Astrocyte of the cerebellum (primary cell): ENCODE measurements around the gene ZNF584.
"Not testable (repeated sequence)": the region's sequence is repeated elsewhere in the genome, so short reads cannot be mapped to it uniquely, and the experiment has no call there.

ENCODE experiments used
- DNase-seq: peaks from one replicate; pipeline ENCODE4 v3.0.0-alpha.2; 2011; ENCODE audit warnings: low read depth
- H3K4me3 ChIP-seq: 2 replicates; pipeline ENCODE4 v1.5.1; 2011; ENCODE audit warnings: mild to moderate bottlenecking, low read depth, low read length, moderate library complexity
- CTCF ChIP-seq: IDR thresholded peaks from 2 replicates; pipeline ENCODE4 v1.5.1; 2012; ENCODE audit warnings: low read length, low read depth, moderate library complexity, mild to moderate bottlenecking; ENCODE audit errors: missing control alignments
- in situ Hi-C: cut with HindIII; loops from 2 replicates; pipeline ENCODE4 v1.10.0; 2017; ENCODE audit warnings: low sequenced_read_pairs

ZNF584 gene

GRCh38 chr19:58434217-58434616, 25.8 kb downstream of the ZNF584 start:
- H3K4me3 ChIP-seq, result no peak overlapping the region
- no peak for DNase-seq
- TF ChIP-seq CTCF, result no peak
- in situ Hi-C loops, result no loop called here

GRCh38 chr19:58439576-58440554, 31.4 kb downstream of the ZNF584 start, which contains the start of gene ZNF132:
ZNF132 (minus strand) TSS chr19:58440153; CDS start chr19:58439821, 332 bp downstream.
- peak within 1 kb of the TSS; percentile 57 for H3K4me3 ChIP-seq
- in situ Hi-C loops, result no loop called here
- TF ChIP-seq CTCF, result no peak
- peak; percentile 100 for DNase-seq

GRCh38 chr19:58440556-58440955, 32.1 kb downstream of the ZNF584 start:
- peak overlapping the region; percentile 57 for H3K4me3 ChIP-seq
- in situ Hi-C loops, result no loop called here
- TF ChIP-seq CTCF, result no peak
- DNase-seq, result no peak

- DNase-seq, in situ Hi-C loops, H3K4me3 ChIP-seq: not testable (repeated sequence)
Measured at GRCh38 chr19:58442986-58443385, 34.5 kb downstream of the ZNF584 start.

- DNase-seq, in situ Hi-C loops, H3K4me3 ChIP-seq: not testable (repeated sequence)
Measured at GRCh38 chr19:58448860-58449259, 40.4 kb downstream of the ZNF584 start.

- DNase-seq, H3K4me3 ChIP-seq, in situ Hi-C loops: not testable (repeated sequence)
Measured at GRCh38 chr19:58449980-58450379, 41.5 kb downstream of the ZNF584 start.

GRCh38 chr19:58450856-58451357, 42.5 kb downstream of the ZNF584 start:
- no peak for TF ChIP-seq CTCF
- H3K4me3 ChIP-seq, result peak overlapping the region; percentile 80
- DNase-seq, result no peak
- in situ Hi-C loops, result no loop called here
